ENCODE measurements around the gene HK3. TPM values are rescaled to one million over a fixed set of nuclear protein-coding genes. Genes with fewer than 3 reads are reported as not detected.

HK3 gene
- total RNA-seq, 1 donor from 2014 or later: 4.2 TPM

GRCh38 chr5:176886336-176887251 lies 12.6 kb downstream of the HK3 start:
- no peak overlapping the region for H3K27ac ChIP-seq (ENCODE audit: low read depth, low read length)
- peaks cover 0 to 5% (median 0%) of the 10 kb centered on the region in 3 donors for H3K27me3 ChIP-seq (ENCODE audit: control insufficient read depth in 3 of 3, insufficient read depth in 3 of 3, low read length in 3 of 3)
- H3K36me3 ChIP-seq (ENCODE audit: control insufficient read depth in 3 of 3, insufficient read depth in 3 of 3, low read length in 3 of 3): no peaks in the 10 kb centered on the region
- no peak overlapping the region for H3K4me3 ChIP-seq (ENCODE audit: low read length in 3 of 3)
- peaks cover 0 to 21% (median 16%) of the 10 kb centered on the region in 3 donors for H3K4me1 ChIP-seq (ENCODE audit: control insufficient read depth in 3 of 3, insufficient read depth in 3 of 3, low read length in 3 of 3)
- H3K9ac ChIP-seq (ENCODE audit: low read depth in 1 of 3, low read length in 3 of 3): no peak overlapping the region
- no peaks in the 10 kb centered on the region for H3K9me3 ChIP-seq (ENCODE audit: control insufficient read depth in 3 of 3, low read length in 3 of 3)

- Histone ChIP-seq H3K27me3 (ENCODE audit: control insufficient read depth in 3 of 3, insufficient read depth in 3 of 3, low read length in 3 of 3) (peaks cover 0 to 11% (median 0%) of the 10 kb centered on the region in 3 donors), H3K27ac (ENCODE audit: low read depth, low read length) (no peak overlapping the region), H3K9me3 (ENCODE audit: control insufficient read depth in 3 of 3, low read length in 3 of 3) (no peaks in the 10 kb centered on the region), H3K4me3 (ENCODE audit: low read length in 3 of 3) (no peak overlapping the region), H3K9ac (ENCODE audit: low read depth in 1 of 3, low read length in 3 of 3) (no peak overlapping the region), H3K4me1 (ENCODE audit: control insufficient read depth in 3 of 3, insufficient read depth in 3 of 3, low read length in 3 of 3) (peaks cover 0 to 21% (median 16%) of the 10 kb centered on the region in 3 donors), H3K36me3 (ENCODE audit: control insufficient read depth in 3 of 3, insufficient read depth in 3 of 3, low read length in 3 of 3) (no peaks in the 10 kb centered on the region)
Observed at GRCh38 chr5:176884571-176884890, 14.6 kb downstream of the HK3 start.

GRCh38 chr5:176883700-176884570 lies 15.2 kb downstream of the HK3 start:
- peaks cover 0 to 9% (median under 1%) of the 10 kb centered on the region in 3 donors for H3K27me3 ChIP-seq (ENCODE audit: control insufficient read depth in 3 of 3, insufficient read depth in 3 of 3, low read length in 3 of 3)
- H3K36me3 ChIP-seq (ENCODE audit: control insufficient read depth in 3 of 3, insufficient read depth in 3 of 3, low read length in 3 of 3): no peaks in the 10 kb centered on the region

GRCh38 chr5:176882567-176882903 lies 16.6 kb downstream of the HK3 start:
- Histone ChIP-seq H3K4me1 (ENCODE audit: control insufficient read depth in 3 of 3, insufficient read depth in 3 of 3, low read length in 3 of 3) (peaks cover 0 to 21% (median 16%) of the 10 kb centered on the region in 3 donors), H3K4me3 (ENCODE audit: low read length in 3 of 3) (no peak overlapping the region), H3K36me3 (ENCODE audit: control insufficient read depth in 3 of 3, insufficient read depth in 3 of 3, low read length in 3 of 3) (no peaks in the 10 kb centered on the region), H3K9me3 (ENCODE audit: control insufficient read depth in 3 of 3, low read length in 3 of 3) (no peaks in the 10 kb centered on the region), H3K27me3 (ENCODE audit: control insufficient read depth in 3 of 3, insufficient read depth in 3 of 3, low read length in 3 of 3) (peaks cover 3 to 15% (median 5%) of the 10 kb centered on the region in 3 donors), H3K9ac (ENCODE audit: low read depth in 1 of 3, low read length in 3 of 3) (no peak overlapping the region), H3K27ac (ENCODE audit: low read depth, low read length) (no peak overlapping the region)

More at GRCh38 chr5:176883700-176884570, 15.2 kb downstream of the HK3 start:
- no peak overlapping the region for H3K27ac ChIP-seq (ENCODE audit: low read depth, low read length)
- H3K4me3 ChIP-seq (ENCODE audit: low read length in 3 of 3): no peak overlapping the region
- H3K4me1 ChIP-seq (ENCODE audit: control insufficient read depth in 3 of 3, insufficient read depth in 3 of 3, low read length in 3 of 3): peaks cover 0 to 21% (median 16%) of the 10 kb centered on the region in 3 donors
- no peak overlapping the region for H3K9ac ChIP-seq (ENCODE audit: low read depth in 1 of 3, low read length in 3 of 3)
- no peaks in the 10 kb centered on the region for H3K9me3 ChIP-seq (ENCODE audit: control insufficient read depth in 3 of 3, low read length in 3 of 3)

- H3K36me3 ChIP-seq (ENCODE audit: control insufficient read depth in 3 of 3, insufficient read depth in 3 of 3, low read length in 3 of 3): no peaks in the 10 kb centered on the region
Observed at GRCh38 chr5:176881816-176882566, 17.2 kb downstream of the HK3 start.

GRCh38 chr5:176881021-176881749 lies 18.0 kb downstream of the HK3 start:
- H3K36me3 ChIP-seq (ENCODE audit: control insufficient read depth in 3 of 3, insufficient read depth in 3 of 3, low read length in 3 of 3): no peaks in the 10 kb centered on the region

More at GRCh38 chr5:176881816-176882566, 17.2 kb downstream of the HK3 start:
- H3K27ac ChIP-seq (ENCODE audit: low read depth, low read length): no peak overlapping the region
- H3K9me3 ChIP-seq (ENCODE audit: control insufficient read depth in 3 of 3, low read length in 3 of 3): no peaks in the 10 kb centered on the region
- no peak overlapping the region for H3K9ac ChIP-seq (ENCODE audit: low read depth in 1 of 3, low read length in 3 of 3)
- H3K27me3 ChIP-seq (ENCODE audit: control insufficient read depth in 3 of 3, insufficient read depth in 3 of 3, low read length in 3 of 3): peaks cover 5 to 19% (median 5%) of the 10 kb centered on the region in 3 donors
- peaks cover 0 to 21% (median 16%) of the 10 kb centered on the region in 3 donors for H3K4me1 ChIP-seq (ENCODE audit: control insufficient read depth in 3 of 3, insufficient read depth in 3 of 3, low read length in 3 of 3)
- H3K4me3 ChIP-seq (ENCODE audit: low read length in 3 of 3): no peak overlapping the region

GRCh38 chr5:176880366-176881020 lies 18.7 kb downstream of the HK3 start:
- peaks cover 19 to 34% (median 20%) of the 10 kb centered on the region in 3 donors for H3K27me3 ChIP-seq (ENCODE audit: control insufficient read depth in 3 of 3, insufficient read depth in 3 of 3, low read length in 3 of 3)
- peaks cover 0 to 21% (median 16%) of the 10 kb centered on the region in 3 donors for H3K4me1 ChIP-seq (ENCODE audit: control insufficient read depth in 3 of 3, insufficient read depth in 3 of 3, low read length in 3 of 3)
- H3K27ac ChIP-seq (ENCODE audit: low read depth, low read length): no peak overlapping the region
- no peak overlapping the region for H3K9ac ChIP-seq (ENCODE audit: low read depth in 1 of 3, low read length in 3 of 3)
- no peak overlapping the region for H3K4me3 ChIP-seq (ENCODE audit: low read length in 3 of 3)
- no peaks in the 10 kb centered on the region for H3K36me3 ChIP-seq (ENCODE audit: control insufficient read depth in 3 of 3, insufficient read depth in 3 of 3, low read length in 3 of 3)
- H3K9me3 ChIP-seq (ENCODE audit: control insufficient read depth in 3 of 3, low read length in 3 of 3): no peaks in the 10 kb centered on the region

More at GRCh38 chr5:176881021-176881749, 18.0 kb downstream of the HK3 start:
- Histone ChIP-seq H3K9me3 (ENCODE audit: control insufficient read depth in 3 of 3, low read length in 3 of 3) (no peaks in the 10 kb centered on the region), H3K9ac (ENCODE audit: low read depth in 1 of 3, low read length in 3 of 3) (no peak overlapping the region), H3K4me3 (ENCODE audit: low read length in 3 of 3) (no peak overlapping the region), H3K27me3 (ENCODE audit: control insufficient read depth in 3 of 3, insufficient read depth in 3 of 3, low read length in 3 of 3) (peaks cover 13 to 27% (median 13%) of the 10 kb centered on the region in 3 donors), H3K4me1 (ENCODE audit: control insufficient read depth in 3 of 3, insufficient read depth in 3 of 3, low read length in 3 of 3) (peaks cover 0 to 21% (median 16%) of the 10 kb centered on the region in 3 donors), H3K27ac (ENCODE audit: low read depth, low read length) (no peak overlapping the region)

- Histone ChIP-seq H3K27ac (ENCODE audit: low read depth, low read length) (no peak overlapping the region), H3K4me1 (ENCODE audit: control insufficient read depth in 3 of 3, insufficient read depth in 3 of 3, low read length in 3 of 3) (peaks cover 0 to 21% (median 16%) of the 10 kb centered on the region in 3 donors), H3K4me3 (ENCODE audit: low read length in 3 of 3) (no peak overlapping the region), H3K36me3 (ENCODE audit: control insufficient read depth in 3 of 3, insufficient read depth in 3 of 3, low read length in 3 of 3) (no peaks in the 10 kb centered on the region), H3K9me3 (ENCODE audit: control insufficient read depth in 3 of 3, low read length in 3 of 3) (no peaks in the 10 kb centered on the region), H3K27me3 (ENCODE audit: control insufficient read depth in 3 of 3, insufficient read depth in 3 of 3, low read length in 3 of 3) (peaks cover 24 to 38% (median 27%) of the 10 kb centered on the region in 3 donors), H3K9ac (ENCODE audit: low read depth in 1 of 3, low read length in 3 of 3) (no peak overlapping the region)
Observed at GRCh38 chr5:176879663-176880361, 19.3 kb downstream of the HK3 start.

Measured in skeletal muscle tissue (tissue), 4 donors.